Activated naive CD4-positive, alpha-beta T cell treated with Interleukin-2 at 50 U/mL for 16 hours (primary cell): Measurements from ENCODE around the gene BEAN1.

ENCODE experiments used
- DNase-seq: peaks from one replicate; pipeline ENCODE4 v3.0.0-alpha.2; 2020

The BEAN1 gene

GRCh38 chr16:66524601-66525164, 97.6 kb downstream of the BEAN1 start:
- DNase-seq, result peak; percentile 17

- DNase-seq, result no peak
These were observed 98.5 kb downstream of the BEAN1 start for GRCh38 chr16:66525396-66526180.

GRCh38 chr16:66528294-66528693, 101.2 kb downstream of the BEAN1 start:
- DNase-seq, result no peak

GRCh38 chr16:66529475-66529874, 102.4 kb downstream of the BEAN1 start:
- DNase-seq, result no peak
